Right lobe of liver (tissue), 4 donors: ENCODE data around the gene CIART.

Experiments used
- POLR2A ChIP-seq: fragments of 450-650 bp; IDR thresholded peaks from one replicate; pipeline ENCODE4 v1.6.1; 2017; ENCODE audit warnings: antibody characterized with exemption, mild to moderate bottlenecking
- TF ChIP-seq, protein P1 (sequence below), 4 donors: fragments of 200-600 bp in 3 of 4; fragments of 450-650 bp in 1 of 4; IDR thresholded peaks; one replicate each; pipeline versions ENCODE4 v1.5.1 to v1.8.0; 2016 to 2022; ENCODE audit warnings: antibody characterized with exemption in 4 of 4, mild to moderate bottlenecking in 2 of 4
- donor health status: DM: no; HTN: no; CAD: no.
- donor health status: DM: no; HTN: no; CAD: no.
- donor health status: DM: no; HTN: yes; CAD: no.

DNA sequence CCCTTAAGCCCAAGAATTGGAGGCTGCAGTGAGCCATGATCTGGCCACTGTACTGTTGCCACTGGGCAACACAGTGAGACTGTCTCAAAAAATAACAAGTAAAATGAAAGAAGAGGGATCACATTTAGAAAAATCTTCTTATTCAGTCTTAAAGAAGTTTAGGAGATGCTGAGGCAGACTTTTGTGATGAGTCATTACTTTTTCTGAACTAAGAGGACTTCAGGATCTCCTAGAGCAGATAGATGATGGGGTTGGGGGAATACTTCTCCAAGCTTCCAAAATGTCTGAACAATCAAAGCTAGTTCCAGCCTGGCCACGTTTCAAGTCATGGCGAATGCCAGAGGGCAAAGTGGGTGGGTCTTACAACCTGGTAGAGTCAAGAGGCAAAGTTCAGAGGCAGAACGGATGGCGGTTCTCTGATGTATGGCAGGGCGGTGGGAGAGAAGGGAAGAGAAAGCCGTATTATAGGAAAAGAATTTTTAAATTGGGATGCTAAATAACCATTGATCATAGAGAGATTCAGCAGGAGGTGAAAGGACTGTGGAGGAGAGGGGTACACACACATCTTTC, 2.1 kb upstream of the CIART start:
- TF ChIP-seq, protein P1, sequence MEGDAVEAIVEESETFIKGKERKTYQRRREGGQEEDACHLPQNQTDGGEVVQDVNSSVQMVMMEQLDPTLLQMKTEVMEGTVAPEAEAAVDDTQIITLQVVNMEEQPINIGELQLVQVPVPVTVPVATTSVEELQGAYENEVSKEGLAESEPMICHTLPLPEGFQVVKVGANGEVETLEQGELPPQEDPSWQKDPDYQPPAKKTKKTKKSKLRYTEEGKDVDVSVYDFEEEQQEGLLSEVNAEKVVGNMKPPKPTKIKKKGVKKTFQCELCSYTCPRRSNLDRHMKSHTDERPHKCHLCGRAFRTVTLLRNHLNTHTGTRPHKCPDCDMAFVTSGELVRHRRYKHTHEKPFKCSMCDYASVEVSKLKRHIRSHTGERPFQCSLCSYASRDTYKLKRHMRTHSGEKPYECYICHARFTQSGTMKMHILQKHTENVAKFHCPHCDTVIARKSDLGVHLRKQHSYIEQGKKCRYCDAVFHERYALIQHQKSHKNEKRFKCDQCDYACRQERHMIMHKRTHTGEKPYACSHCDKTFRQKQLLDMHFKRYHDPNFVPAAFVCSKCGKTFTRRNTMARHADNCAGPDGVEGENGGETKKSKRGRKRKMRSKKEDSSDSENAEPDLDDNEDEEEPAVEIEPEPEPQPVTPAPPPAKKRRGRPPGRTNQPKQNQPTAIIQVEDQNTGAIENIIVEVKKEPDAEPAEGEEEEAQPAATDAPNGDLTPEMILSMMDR (IDR thresholded peaks at IDR 0.05), result peak in 1 of 4 donors; percentile 17
- peak; percentile 62 for TF ChIP-seq POLR2A
